ENCODE results near the gene SPRR2B.
"Not testable (repeated sequence)": the region's sequence is repeated elsewhere in the genome, so short reads cannot be mapped to it uniquely, and the experiment has no call there.

The SPRR2B gene

DNA sequence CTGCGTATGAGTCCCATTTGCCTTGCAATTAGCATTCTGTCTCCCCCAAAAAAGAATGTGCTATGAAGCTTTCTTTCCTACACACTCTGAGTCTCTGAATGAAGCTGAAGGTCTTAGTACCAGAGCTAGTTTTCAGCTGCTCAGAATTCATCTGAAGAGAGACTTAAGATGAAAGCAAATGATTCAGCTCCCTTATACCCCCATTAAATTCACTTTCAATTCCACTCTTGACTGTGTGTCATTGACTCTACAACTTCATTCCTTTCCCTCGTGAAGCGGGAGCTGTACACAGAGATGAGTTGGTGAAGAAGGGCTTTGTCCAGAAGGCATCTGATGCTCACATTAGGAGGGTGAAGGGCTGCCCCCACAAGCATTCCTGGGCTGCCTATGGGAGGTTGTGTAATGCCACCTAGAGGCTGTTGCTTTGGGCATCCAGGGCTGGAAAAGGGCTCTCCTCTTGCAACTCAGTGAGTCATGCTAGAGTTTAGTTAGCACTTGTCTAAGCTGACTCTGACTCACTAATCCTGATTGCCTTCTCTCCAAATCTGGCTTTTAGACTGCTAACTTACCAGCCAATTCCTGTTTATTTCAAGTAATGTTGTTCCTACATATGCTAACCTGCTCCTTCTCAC is 38.6 kb downstream of the SPRR2B start:
- DNase-seq (ENCODE audit: low read depth) = no peak

- DNase-seq (ENCODE audit: low read depth) = no peak
These were observed 39.3 kb downstream of the SPRR2B start for GRCh38 chr1:153032073-153032472.

GRCh38 chr1:153030895-153031294 is 40.5 kb downstream of the SPRR2B start, which contains the start of gene SPRR1B:
TSS of gene SPRR1B (plus strand) at chr1:153031203. CDS start at chr1:153032346, 1,143 bp downstream.
- no peak for DNase-seq (ENCODE audit: low read depth)

GRCh38 chr1:153028766-153029165 is 42.6 kb downstream of the SPRR2B start:
- DNase-seq (ENCODE audit: low read depth) = no peak

GRCh38 chr1:153025797-153026196 is 45.6 kb downstream of the SPRR2B start:
- no peak for DNase-seq (ENCODE audit: low read depth)

- DNase-seq (ENCODE audit: low read depth) = no peak
These were observed 47.0 kb downstream of the SPRR2B start for GRCh38 chr1:153024413-153024812.

GRCh38 chr1:153023109-153023508 is 48.3 kb downstream of the SPRR2B start:
- no peak for DNase-seq (ENCODE audit: low read depth)

DNA sequence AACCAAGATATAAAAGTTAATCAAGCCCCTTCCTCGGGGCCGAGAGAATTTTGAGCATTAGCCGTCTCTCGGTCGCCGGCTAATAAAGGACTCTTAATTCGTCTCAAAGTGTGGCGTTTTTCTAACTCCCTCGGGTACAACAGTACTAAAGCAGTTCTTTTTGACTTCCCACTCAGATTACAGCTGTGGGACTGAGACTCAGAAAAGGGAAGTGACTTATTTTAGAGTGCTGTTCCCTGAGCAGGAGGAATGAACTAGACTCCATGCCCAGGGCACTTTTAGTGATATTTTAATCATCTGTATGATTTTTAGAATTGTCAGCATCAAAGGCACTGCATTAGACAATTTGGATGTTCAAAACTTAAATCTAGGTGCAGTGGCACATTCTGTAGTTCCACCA is 49.1 kb downstream of the SPRR2B start:
- DNase-seq (ENCODE audit: low read depth) = not testable (repeated sequence)

DNA sequence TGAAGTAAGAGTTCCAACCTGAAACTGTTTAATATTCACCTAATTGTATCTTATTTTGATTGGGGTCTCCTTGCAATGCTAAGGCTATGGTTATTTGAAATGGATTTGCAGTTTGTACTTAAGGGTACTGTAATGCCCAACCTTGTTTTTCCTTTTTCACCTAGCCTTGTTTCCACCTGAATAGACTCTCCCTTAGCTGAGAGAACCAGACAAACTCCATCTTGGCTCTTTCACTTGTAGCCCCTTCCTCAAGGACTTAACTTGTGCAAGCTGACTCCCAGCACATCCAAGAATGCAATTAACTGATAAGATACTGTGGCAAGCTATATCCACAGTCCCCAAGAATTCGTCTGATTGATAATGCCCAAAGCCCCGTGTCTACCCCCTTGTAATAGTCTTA is 49.6 kb downstream of the SPRR2B start:
- not testable (repeated sequence) for DNase-seq (ENCODE audit: low read depth)
